ENCODE measurements around the gene PRDM10.

Gene PRDM10

GRCh38 chr11:129930296-129930695, 72.3 kb downstream of the PRDM10 start:
- TF ChIP-seq EZH2 (IDR thresholded peaks at IDR 0.05; ENCODE audit: borderline replicate concordance, low read depth, low read length, severe bottlenecking) = no peak
- TF ChIP-seq CTCF (IDR thresholded peaks at IDR 0.05; ENCODE audit: borderline replicate concordance, extremely low read depth, low read length, poor library complexity, severe bottlenecking) = no peak
- H3K27me3 ChIP-seq (ENCODE audit: insufficient read depth, low read length, poor library complexity) = no peaks in the 10 kb centered on the region
- no peaks in the 10 kb centered on the region for H3K4me1 ChIP-seq (ENCODE audit: insufficient read depth, low read length)
- H3K27ac ChIP-seq (ENCODE audit: low read length) = no peak overlapping the region
- H3K36me3 ChIP-seq (ENCODE audit: insufficient read depth, low read length) = peaks cover 19% of the 10 kb centered on the region; the same call in 1 of the 2 replicates
- H3K4me3 ChIP-seq (ENCODE audit: low read depth in 1 of 2, low read length in 2 of 2) = no peak overlapping the region
- no peak overlapping the region for H3K9ac ChIP-seq (ENCODE audit: low read depth, low read length)
- H3K9me3 ChIP-seq (ENCODE audit: insufficient read depth, low read length, severe bottlenecking) = no peaks in the 10 kb centered on the region
- no peaks in the 10 kb centered on the region for H3K79me2 ChIP-seq (ENCODE audit: insufficient read depth, low read length)
- no peak overlapping the region for H2AFZ ChIP-seq (ENCODE audit: low read depth, low read length)
- DNase-seq = no peak
- H4K20me1 ChIP-seq (ENCODE audit: insufficient read depth, low read length) = no peaks in the 10 kb centered on the region
- ATAC-seq (ENCODE audit: insufficient read depth, low read depth) = no peak
- H3K4me2 ChIP-seq (ENCODE audit: insufficient read depth, low read length) = no peak overlapping the region

GRCh38 chr11:129929721-129930120, 72.9 kb downstream of the PRDM10 start:
- H4K20me1 ChIP-seq (ENCODE audit: insufficient read depth, low read length) = no peaks in the 10 kb centered on the region
- H3K27ac ChIP-seq (ENCODE audit: low read length) = no peak overlapping the region
- H3K4me3 ChIP-seq (ENCODE audit: low read depth in 1 of 2, low read length in 2 of 2) = no peak overlapping the region
- no peak overlapping the region for H2AFZ ChIP-seq (ENCODE audit: low read depth, low read length)
- H3K79me2 ChIP-seq (ENCODE audit: insufficient read depth, low read length) = no peaks in the 10 kb centered on the region
- TF ChIP-seq EZH2 (IDR thresholded peaks at IDR 0.05; ENCODE audit: borderline replicate concordance, low read depth, low read length, severe bottlenecking) (no peak), CTCF (IDR thresholded peaks at IDR 0.05; ENCODE audit: borderline replicate concordance, extremely low read depth, low read length, poor library complexity, severe bottlenecking) (no peak)
- H3K4me1 ChIP-seq (ENCODE audit: insufficient read depth, low read length) = no peaks in the 10 kb centered on the region
- H3K27me3 ChIP-seq (ENCODE audit: insufficient read depth, low read length, poor library complexity) = no peaks in the 10 kb centered on the region
- ATAC-seq (ENCODE audit: insufficient read depth, low read depth) (no peak), DNase-seq (no peak)
- H3K36me3 ChIP-seq (ENCODE audit: insufficient read depth, low read length) = peaks cover 24% of the 10 kb centered on the region
- H3K4me2 ChIP-seq (ENCODE audit: insufficient read depth, low read length) = no peak overlapping the region
- H3K9me3 ChIP-seq (ENCODE audit: insufficient read depth, low read length, severe bottlenecking) = no peaks in the 10 kb centered on the region
- no peak overlapping the region for H3K9ac ChIP-seq (ENCODE audit: low read depth, low read length)

GRCh38 chr11:129928923-129929692, 73.5 kb downstream of the PRDM10 start:
- H3K9ac ChIP-seq (ENCODE audit: low read depth, low read length) = no peak overlapping the region
- H2AFZ ChIP-seq (ENCODE audit: low read depth, low read length) = no peak overlapping the region
- no peak overlapping the region for H3K4me3 ChIP-seq (ENCODE audit: low read depth in 1 of 2, low read length in 2 of 2)
- DNase-seq (no peak), ATAC-seq (ENCODE audit: insufficient read depth, low read depth) (no peak)
- H4K20me1 ChIP-seq (ENCODE audit: insufficient read depth, low read length) = no peaks in the 10 kb centered on the region
- H3K79me2 ChIP-seq (ENCODE audit: insufficient read depth, low read length) = no peaks in the 10 kb centered on the region
- H3K36me3 ChIP-seq (ENCODE audit: insufficient read depth, low read length) = peaks cover 30% of the 10 kb centered on the region
- H3K4me2 ChIP-seq (ENCODE audit: insufficient read depth, low read length) = no peak overlapping the region
- H3K4me1 ChIP-seq (ENCODE audit: insufficient read depth, low read length) = no peaks in the 10 kb centered on the region
- no peak for TF ChIP-seq CTCF (IDR thresholded peaks at IDR 0.05; ENCODE audit: borderline replicate concordance, extremely low read depth, low read length, poor library complexity, severe bottlenecking)
- no peaks in the 10 kb centered on the region for H3K27me3 ChIP-seq (ENCODE audit: insufficient read depth, low read length, poor library complexity)
- no peaks in the 10 kb centered on the region for H3K9me3 ChIP-seq (ENCODE audit: insufficient read depth, low read length, severe bottlenecking)
- no peak overlapping the region for H3K27ac ChIP-seq (ENCODE audit: low read length)
